C1 segment of cervical spinal cord (tissue), 14 donors: ENCODE measurements around the gene CAPZB.

Source experiments
- DNase-seq, 14 donors: peaks; one replicate each; lab custom pipeline; 2025; lab: John Stamatoyannopoulos, UW

Gene CAPZB

DNA sequence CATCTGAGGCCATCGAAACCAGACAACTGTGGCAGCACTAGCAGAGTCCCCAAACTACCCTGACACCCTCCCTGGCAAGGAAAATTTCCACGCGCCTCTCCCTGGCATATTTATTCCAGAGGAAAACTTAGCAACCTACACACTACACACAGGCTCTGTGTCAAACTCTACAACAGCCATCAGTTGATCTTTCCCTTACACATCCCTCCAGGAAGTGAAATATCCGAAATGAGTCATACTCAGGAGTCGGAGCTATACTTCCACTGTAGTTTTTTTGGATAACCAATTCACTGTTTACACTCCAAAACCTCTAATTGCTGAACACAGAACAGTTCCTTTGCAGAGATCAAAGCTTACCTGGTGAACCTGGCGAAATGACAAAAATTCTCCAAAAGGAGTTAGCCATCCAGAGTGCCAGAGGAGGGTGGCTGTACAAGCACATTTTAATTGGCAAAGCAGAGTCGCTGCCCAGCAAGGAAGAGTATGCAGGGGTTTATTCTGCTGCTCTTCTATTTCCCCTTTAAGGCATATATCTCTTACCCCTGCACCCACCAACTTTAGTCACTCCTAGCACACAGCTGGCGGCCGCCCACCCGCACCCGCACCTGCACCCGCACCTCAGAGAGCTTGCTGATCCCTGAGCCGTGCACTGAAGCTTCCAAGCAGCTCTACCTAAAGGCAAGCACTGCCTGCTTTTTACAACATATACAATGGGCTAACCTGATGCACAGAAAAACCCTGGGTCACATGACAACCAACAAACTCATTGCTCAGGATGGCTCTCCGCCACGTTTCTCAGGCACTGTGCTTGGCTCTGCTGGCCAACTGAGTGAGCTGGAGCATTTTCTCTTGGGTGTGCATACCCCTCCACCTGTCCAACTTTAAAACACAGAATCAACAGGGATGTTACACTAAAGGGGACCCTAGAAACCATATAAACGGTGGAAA is 54.9 kb downstream of the CAPZB start:
- no peak for DNase-seq

DNA sequence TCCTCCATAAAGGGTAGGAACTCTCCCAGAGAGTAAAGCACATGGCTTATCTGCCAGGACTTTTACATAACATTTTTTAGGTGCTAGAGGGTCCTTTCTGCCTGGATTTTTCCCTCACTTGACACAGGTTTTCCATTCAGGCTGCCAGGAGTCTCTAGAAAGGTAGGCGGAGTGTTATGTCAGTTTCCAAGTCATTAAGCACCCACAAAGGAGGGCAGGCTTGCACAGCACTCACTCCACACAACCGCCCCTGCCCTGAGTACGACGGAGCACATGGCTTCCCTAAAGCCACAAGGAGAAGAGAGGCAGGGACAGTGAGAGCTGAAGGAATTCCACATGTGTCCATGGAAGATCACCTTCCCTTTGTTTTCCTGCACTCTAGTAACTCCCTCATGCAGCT is 55.7 kb downstream of the CAPZB start:
- DNase-seq: peak in 1 of 14 donors; percentile 18

DNA sequence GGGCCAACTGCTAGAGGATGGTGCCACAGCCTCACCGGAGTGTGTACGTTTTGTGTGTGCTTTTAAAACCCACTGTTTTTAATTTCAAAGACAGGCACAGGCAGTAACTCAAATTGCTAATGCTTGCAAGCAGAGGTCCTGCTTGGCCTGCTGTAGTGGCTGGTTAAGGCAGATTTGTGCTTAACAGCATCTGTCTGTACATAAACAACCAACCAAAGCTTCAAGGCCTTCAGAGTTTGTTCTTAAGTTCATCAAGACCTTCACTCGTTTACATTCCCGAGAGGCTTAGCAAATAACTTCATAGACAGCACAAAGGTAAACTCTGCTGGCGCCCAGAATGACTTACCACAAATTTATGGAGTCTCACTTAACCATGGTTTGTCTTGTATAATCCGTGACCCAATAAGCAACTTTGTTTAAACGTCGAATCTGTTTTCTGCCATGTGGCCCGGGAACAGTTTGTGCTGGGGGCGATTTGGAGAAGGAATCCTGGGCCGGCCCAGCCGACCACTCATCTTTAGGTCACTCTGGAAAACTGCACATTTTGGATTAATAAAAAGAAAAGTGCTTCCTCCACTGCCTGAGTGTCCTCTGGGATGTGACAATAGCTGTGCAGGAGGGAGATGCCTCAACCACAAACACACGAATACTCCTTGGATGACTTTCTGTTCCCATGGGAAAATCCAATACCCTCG is 58.1 kb downstream of the CAPZB start:
- DNase-seq: no peak

DNA sequence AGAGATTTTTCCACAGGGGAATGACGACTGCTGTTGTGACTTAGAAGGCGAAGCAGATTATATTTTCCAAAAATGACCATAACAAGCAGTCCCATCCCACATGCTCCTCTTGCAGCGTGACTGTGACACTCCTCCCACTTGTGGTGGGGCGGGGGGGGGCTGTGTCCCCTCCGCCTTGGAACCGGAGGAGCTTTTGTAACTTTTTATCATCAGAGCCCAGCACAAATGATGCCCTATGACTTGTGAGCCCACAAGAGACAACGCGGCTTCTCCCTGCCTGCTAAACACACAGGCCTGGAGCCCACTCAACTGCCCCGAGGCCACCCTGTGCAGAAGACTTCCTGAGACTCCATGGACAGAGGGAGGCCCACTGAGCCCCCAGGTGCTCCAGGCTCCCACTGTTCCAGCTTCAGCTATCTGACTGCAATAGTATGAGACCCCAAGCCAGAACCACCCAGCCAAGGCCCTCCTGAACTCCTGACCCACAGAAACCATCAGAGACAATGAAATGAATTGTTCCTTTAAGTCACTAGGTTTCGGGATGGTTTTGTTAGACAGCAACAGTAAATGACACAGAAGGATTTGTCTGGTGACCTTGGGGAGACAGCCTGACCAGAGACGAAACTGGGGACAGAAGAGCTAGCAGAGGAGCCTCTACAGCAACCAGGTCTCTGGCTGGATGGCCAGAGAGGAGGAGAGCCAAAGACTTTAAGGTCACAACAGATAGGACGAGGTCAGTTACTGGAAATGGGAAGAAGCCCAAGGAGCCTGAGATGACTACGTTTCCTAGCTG is 58.8 kb downstream of the CAPZB start:
- DNase-seq: peak in 1 of 14 donors; percentile 26

DNA sequence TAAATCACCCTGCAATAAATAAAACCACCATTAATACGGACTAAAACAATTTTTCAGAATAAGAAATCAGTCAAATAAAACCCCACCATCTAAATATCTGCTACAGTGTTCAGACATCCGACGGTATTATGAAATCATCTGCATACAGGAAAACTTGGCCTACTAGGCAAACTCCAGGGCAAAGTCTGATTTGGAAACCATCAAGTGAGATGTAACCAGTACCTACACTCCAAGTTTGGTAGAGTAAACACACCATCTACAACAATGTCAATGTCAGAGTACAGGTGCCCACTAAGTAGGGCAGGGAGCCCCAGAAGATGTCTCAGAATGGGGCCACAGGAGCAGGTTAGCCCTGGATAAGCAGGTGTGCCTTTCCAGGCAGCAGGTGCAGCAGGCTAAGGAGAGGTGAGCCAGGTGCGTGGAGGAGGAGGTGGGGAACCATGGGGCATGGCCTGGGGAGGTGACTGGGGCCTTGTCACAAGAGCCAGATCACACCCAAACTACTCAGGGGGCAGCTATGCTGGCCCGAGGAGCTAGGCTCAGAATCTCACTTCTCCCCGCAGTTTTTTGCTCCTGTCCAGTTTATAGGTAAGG is 59.6 kb downstream of the CAPZB start:
- no peak for DNase-seq

DNA sequence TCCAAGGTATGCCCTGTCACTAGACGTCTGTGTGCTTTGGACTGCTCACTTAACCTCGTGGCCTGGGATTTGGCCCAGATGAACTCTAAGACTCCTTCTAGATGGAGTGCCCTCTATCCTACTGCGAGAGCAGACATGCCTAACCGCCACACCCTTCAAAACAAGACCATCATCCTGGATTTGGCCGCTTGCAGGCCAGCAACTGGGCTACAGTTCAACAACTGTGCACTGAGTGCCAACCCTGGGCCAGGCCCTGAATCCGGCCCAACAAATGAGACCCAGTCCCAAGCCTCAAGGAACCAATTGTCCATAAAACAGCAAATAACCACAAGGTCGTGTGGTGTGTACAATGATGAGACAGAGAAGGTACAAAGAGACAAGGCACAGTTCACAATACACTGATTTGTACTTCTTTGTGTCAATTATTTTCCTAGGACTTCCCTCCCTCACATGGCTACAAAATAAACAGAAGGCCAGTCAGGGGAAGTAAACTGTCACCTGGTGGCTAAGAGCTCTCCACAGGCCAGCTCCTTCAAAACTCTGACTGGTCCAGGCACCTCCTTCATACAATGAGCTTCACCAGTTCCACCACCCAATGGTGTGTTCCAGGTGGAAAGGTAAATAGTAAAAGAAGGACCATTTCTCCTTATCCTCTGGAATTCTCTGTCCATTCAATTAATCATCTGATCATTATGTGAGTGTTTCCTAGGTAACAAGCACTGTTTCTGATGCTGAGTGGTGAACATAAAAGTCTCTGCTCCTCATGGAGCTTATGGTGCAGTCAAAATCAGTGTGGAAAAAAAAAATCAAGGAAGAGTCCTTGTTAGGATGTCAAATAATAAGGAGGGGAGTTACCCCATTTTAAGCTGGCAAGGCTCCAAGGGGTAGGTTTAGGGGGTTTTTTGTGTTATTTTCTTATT is 60.4 kb downstream of the CAPZB start:
- peak in 7 of 14 donors; percentile 29 to 45 (median 40) for DNase-seq

DNA sequence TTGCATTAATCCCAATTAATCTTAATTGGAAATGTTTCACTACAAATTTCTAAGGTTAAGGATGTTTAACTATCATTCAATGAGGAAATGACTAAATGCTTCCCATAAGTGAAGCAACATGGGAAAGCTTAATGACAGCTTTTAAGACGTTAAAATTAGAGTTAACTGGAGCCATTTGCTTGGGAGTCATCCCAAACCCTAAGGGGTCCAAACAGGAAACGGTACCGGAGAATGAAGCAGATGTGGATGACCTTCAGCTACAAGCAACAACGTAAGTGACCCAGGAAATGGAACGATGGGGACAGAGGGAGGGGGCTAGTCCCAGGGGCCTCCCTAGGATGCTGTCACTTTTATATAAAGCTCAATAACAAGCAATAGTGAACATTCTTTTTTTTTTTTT is 62.2 kb downstream of the CAPZB start:
- no peak for DNase-seq

DNA sequence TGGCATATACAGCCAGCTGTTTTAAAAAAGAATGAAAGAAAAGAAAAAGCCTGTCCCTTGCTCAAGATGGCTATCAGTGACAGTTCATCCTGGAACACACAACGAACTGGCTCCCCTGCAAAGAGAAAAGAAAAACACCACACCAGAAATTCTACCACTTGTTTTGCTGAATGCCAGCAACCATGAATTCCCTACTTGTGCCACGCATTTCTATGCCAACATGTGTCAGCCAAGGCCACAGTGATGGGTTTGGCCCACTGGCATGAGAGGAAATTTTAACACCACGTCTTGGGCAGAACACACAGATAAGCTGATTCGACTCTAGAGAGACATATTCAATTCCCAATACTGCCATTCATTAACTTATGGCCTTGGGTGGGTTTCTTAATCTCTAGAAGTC is 64.0 kb downstream of the CAPZB start:
- no peak for DNase-seq

DNA sequence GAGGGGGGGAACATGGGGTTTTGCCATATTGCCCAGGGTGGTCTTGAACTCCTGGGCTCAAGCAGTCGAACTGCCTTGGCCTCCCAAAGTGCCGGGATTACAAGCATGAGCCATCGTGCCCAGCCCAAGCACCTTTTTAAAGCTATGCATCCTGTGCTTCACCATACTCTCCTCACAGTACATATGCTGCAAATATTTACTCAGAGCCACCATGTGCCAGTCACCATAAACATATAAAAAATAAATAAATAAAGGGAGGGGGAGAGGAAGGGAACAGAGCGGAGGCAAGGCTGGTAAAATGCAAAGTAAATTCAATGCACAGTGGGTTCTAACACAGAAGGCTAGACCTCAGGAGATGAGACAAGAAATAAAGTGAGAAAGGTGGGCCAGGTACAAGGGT is 64.7 kb downstream of the CAPZB start:
- DNase-seq: no peak

DNA sequence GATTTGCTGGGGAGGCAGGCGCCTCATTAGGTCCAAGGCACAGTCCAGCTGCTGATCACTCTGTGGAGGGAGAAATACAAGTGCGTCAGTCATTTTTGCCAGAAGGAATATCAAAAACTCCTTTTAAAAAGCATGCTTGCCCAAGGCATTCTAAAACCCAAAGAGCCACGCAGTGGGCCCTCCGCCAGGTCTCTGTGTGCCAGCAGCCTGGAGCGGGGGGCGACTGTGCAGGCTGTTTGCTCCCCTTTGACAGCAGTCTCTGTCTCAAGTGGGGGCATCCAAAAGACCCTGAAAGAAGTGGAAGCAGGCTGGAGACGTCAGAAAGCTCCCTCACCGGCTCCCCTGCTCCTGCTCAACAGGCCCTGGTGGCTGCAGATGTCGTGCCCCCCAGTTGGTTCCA is 65.6 kb downstream of the CAPZB start:
- no peak for DNase-seq

DNA sequence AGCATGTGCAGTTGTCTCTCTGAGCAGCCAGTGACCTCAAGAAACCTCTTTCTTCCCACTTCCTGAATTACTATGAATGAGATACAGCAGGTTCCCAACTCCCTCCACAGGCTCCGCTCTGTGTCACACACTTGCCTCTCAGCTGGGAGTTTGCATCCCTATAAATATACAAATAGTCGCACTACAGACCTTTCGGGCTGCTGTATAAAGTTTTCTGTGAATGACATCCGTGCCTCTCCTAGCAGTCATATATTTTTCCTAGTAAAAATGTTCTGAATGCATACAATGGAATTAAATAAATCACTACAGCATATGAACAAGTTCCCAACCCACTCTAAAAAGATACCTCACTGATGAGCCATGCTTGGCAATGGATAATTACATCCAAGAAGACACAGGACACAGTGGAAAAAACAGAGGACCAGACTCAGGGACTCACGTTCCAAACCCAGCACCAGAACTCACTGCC is 66.8 kb downstream of the CAPZB start:
- no peak for DNase-seq

DNA sequence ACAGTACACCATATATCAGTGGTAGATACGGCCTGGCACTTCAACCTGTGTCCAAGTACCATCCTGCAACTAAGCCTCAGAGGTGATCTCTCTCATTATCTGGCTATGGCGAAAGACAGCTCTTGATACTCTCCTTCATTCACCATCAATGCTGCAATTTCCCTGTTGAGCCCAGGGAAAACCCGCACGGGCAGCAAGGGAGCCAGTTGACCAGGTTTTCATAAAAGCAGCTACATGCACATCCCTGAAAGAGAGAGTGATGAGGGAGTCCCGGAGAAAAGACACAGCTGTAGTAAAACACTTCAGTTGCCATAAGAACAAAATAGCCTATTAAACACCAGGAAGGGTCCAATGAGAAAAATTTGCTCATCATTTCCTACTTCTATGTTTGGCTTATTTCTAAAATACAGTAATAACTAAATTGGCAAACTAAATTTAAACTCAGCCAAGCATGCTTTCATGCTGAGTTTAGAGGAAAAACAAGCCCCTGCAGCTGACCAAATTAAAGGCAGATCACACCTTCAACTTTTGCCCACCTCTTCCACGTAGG is 68.3 kb downstream of the CAPZB start:
- DNase-seq: no peak

DNA sequence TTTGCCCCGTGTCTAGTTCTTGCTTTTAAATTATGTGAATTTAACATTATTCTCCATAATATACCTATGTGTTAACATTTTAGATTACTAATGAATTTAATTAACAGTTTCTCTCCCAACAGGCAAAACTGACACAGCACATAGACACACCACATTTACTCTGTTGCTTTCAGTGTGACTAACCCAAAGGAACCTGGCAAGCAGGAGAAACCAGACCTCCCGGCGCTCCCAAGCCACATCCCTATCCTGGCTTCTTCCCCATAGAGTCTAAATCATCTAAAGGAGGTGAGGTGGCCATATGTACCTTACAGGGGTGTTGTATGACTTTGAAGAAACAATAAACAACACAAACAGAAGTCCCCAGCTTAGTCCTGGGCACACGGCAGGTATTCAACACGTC is 69.2 kb downstream of the CAPZB start:
- DNase-seq: no peak

DNA sequence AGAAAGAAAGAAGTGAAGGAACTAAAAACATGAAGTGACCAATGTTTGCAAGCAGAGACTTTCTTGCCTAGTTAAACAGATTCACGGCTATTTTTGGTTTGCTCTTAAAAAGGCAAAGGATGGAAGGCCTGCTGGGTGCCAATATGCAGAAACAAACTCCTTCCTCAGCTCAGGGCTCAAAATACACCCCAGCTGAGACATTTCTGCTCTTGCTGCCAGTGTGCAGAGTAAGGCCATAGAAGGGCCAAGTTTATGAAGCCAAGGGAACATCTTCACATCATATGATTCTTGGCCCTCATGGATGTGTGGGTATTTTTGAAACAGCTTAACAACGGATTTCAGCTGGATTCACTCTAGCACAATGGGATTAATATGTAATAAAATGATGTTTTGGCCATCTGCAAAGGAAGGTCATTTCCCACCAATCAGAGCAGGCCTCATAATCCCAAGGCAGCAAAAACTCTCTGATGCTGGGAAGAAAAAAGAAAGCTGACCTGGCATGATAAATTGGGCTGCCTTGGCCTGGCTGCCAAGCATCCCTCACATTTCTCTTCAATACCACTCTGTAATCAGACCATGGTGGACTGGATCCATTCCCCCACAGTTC is 70.7 kb downstream of the CAPZB start:
- peak in 6 of 14 donors; percentile 16 to 52 (median 37) for DNase-seq

DNA sequence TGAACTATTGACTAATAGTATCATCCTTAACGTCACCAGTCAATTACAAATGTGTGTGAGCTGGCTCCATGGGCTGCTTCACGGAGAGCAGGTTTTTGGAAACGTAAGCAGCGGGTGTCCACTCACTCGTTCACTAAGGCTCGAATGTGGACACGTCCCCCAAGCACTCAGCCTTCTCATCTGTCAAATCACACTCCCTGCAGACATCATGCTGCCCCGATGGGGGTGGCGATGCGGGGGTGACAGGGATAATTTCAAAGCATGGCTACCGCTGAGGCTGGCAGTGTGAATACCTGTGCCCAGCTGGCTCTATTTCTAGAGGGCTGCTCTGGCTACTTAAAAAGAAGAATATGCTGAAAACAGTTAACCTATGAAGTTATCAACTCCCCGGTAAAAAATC is 71.3 kb downstream of the CAPZB start:
- DNase-seq: no peak

DNA sequence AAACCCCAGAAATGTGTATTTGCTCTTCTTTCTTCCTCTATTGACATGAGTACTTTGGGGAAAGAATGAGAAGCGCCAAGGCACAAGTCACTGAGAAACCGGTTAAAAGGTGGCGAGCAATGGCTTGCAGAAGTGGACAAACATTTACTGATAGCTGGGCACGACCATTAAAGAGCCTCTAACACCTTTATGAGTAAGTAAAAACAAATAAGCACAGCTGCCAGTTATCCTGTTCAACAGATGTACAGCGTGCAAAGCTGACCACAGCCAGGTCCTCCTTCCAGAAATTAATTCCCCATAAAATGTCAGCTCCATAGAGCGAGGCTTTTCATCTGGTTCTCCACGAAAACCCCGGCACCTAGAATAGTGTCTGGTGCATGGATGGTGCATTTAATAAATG is 72.7 kb downstream of the CAPZB start:
- DNase-seq: no peak

DNA sequence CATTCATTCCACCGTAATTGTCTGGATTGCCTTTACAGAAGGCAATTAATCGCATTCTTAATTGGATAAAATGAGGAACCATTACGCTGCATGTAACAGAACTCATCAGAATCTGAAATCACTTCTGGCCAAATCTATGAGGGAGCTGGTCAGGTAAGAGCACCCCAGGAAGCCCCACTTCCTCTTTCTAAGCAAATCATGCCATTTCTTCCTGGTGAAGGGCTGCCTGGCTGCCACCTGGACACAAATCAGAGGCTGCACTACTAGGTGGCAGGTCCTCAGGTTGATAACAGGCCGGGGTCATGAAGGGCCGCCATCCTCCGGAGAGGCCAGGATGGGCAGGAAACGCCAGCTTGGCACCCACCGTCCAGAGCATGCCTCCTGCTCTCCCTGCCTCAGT is 73.7 kb downstream of the CAPZB start:
- no peak for DNase-seq

DNA sequence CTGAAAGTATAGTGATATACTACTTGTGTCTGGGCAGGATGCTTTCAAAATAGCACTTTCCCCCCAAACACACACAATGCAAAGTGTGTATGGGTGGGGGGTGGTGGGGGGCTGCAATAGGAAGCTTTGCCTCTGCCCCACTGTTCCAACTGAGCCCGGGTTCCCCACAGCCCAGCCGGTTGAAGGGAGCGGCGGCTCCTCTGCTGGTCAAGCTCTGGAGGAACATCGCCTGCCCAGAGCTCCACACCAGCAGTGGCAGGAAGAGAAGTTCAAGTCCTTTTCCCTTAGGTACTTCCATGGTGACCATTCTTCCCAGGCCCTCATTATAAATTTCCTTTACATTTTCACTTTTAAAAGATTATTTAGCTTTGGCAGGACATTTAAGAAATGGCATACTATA is 74.9 kb downstream of the CAPZB start:
- no peak for DNase-seq

DNA sequence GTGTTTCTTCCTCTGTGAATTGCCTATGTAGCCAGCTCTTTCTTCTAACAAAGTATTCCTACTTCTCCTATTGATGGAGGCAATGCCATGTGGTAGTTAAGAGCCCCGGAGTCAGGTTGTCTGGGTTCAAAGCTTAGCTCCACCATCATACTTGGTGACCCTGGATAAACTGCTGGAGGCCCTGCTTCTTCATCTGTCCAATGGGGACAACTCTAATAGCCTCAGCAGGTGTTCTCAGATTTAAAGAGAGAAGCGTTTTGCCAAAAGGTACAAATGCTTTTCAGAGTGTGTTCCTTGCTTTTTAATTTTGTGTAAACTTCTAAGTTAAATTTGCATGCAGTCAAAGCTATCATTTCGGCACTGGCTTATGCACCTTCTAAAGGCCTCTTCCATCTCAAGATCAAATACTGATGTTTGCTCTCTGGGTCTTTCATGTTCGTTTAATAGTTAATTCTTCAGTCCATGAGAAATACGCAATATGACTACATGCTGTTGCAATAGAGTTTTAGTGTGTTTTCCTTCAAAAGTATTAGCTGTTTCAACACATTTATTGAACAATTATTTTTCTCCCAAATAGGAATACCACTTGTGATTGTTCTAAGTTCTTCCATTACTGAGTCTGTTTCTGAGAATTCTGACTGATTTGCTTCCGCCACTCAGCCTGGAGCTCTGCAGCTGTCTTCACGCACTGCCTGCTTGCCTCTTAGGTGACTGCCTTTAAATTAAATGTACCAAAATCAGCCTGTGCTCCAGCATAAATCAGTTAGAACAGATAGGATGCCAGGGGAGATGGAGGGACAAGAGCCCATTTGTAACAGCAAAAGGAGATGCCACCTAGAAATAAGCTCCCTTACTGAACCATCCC is 75.6 kb downstream of the CAPZB start:
- no peak for DNase-seq
